Measurements from ENCODE around the gene SEC24D. TPM values are rescaled to one million over a fixed set of nuclear protein-coding genes. Genes with fewer than 3 reads are reported as not detected.

The SEC24D gene
- total RNA-seq, 1 donor from 2014 or later = 48.1 TPM

GRCh38 chr4:118727360-118727759, 108.6 kb downstream of the SEC24D start:
- H3K4me1 ChIP-seq = no peaks in the 10 kb centered on the region
- no peak overlapping the region for H3K4me3 ChIP-seq
- no peaks in the 10 kb centered on the region for H3K27me3 ChIP-seq
- H3K36me3 ChIP-seq = peaks cover 100% of the 10 kb centered on the region
- TF ChIP-seq, protein P1, sequence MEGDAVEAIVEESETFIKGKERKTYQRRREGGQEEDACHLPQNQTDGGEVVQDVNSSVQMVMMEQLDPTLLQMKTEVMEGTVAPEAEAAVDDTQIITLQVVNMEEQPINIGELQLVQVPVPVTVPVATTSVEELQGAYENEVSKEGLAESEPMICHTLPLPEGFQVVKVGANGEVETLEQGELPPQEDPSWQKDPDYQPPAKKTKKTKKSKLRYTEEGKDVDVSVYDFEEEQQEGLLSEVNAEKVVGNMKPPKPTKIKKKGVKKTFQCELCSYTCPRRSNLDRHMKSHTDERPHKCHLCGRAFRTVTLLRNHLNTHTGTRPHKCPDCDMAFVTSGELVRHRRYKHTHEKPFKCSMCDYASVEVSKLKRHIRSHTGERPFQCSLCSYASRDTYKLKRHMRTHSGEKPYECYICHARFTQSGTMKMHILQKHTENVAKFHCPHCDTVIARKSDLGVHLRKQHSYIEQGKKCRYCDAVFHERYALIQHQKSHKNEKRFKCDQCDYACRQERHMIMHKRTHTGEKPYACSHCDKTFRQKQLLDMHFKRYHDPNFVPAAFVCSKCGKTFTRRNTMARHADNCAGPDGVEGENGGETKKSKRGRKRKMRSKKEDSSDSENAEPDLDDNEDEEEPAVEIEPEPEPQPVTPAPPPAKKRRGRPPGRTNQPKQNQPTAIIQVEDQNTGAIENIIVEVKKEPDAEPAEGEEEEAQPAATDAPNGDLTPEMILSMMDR (IDR thresholded peaks at IDR 0.05) = no peak
- ATAC-seq (no peak), DNase-seq (no peak)
- no peaks in the 10 kb centered on the region for H3K9me3 ChIP-seq
- H3K27ac ChIP-seq = no peak overlapping the region
- intact Hi-C loops (cut with DNase I) = no loop called here

DNA sequence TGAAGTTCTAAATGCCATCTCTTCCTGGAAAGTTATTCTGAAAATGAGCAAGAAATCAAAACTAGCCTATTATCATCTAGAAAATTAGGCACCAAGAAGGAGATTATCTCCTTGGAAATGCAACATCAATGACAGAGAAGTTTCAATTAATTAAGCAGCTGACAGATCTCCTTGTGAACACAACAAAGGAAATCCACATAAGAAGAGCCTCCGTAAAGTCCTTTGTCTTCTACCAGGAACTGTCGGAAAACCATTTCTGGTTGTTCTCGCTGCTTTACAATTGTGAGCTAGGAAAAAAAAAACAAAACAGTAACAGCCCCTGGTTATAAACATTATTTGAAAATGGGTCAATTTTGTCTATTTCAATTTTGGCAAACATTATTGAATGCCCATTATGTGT, 112.6 kb downstream of the SEC24D start:
- Histone ChIP-seq H3K36me3 (peaks cover 63% of the 10 kb centered on the region), H3K4me3 (no peak overlapping the region), H3K9me3 (no peaks in the 10 kb centered on the region), H3K4me1 (no peaks in the 10 kb centered on the region), H3K27ac (no peak overlapping the region), H3K27me3 (no peaks in the 10 kb centered on the region)
- no peak for ATAC-seq
- intact Hi-C loops (cut with DNase I) = no loop called here
- TF ChIP-seq, protein P1 (IDR thresholded peaks at IDR 0.05) = no peak
- no peak for DNase-seq

- TF ChIP-seq, protein P1 (IDR thresholded peaks at IDR 0.05) = no peak
- ATAC-seq (no peak), DNase-seq (no peak)
- intact Hi-C loops (cut with DNase I) = no loop called here
- H3K9me3 ChIP-seq = no peaks in the 10 kb centered on the region
- peaks cover 47% of the 10 kb centered on the region for H3K36me3 ChIP-seq
- H3K27ac ChIP-seq = no peak overlapping the region
- H3K27me3 ChIP-seq = no peaks in the 10 kb centered on the region
- H3K4me3 ChIP-seq = no peak overlapping the region
- H3K4me1 ChIP-seq = no peaks in the 10 kb centered on the region
Observed at GRCh38 chr4:118721752-118722151, 114.2 kb downstream of the SEC24D start.

DNA sequence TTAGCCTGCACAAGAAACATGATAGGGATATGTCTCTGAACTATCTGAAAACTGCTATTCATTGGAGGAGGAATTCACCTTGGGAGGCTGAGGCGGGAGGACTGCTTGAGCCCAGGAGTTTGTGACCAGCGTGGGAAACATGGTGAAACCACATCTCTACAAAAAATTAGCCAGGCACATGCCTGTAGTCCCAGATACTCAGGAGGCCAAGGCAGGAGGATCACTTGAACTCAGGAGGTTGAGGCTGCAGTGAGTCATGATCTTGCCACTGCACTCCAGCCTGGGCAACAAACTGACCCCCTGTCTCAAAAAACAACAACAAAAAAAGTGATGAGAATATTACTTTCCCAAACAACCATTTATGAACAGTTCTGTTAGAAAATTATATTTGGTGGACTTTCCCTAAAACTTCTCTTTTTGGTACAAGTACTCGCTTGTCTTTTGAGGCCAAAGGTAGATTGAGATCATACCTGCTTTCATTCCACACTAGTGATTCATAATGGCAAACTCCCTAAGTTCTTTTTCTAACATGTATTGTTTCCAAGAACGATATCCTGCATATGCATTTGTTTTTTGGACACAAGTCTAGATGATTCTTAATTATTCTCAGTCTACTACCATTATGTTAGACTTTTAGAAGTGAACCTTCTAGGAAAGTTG, 117.3 kb downstream of the SEC24D start:
- ATAC-seq (no peak), DNase-seq (no peak)
- no peaks in the 10 kb centered on the region for H3K27me3 ChIP-seq
- H3K4me3 ChIP-seq = no peak overlapping the region
- H3K36me3 ChIP-seq = peaks cover 16% of the 10 kb centered on the region
- no peaks in the 10 kb centered on the region for H3K4me1 ChIP-seq
- no peak overlapping the region for H3K27ac ChIP-seq
- TF ChIP-seq, protein P1 (IDR thresholded peaks at IDR 0.05) = no peak
- H3K9me3 ChIP-seq = no peaks in the 10 kb centered on the region
- intact Hi-C loops (cut with DNase I) = no loop called here

DNA sequence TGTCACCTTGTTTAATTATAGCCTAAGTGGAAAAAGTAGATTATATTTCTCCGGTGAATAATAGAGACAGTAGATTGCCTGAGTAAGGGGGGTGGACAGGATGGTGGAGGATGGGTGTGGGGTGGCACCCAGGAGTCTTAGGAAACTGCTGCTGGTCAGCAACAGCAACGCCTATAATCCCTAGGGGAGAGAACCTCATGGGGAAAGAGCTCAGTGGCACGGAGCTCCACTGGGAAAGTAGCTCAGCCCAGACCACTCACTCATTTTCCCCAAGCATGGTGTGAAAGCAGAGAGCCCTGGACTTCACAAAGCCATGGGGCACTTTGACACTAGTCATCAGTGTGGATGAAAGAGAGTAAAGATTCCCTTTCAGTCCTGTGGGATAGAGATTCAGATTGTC, 119.6 kb downstream of the SEC24D start:
- Histone ChIP-seq H3K36me3 (peaks cover 8% of the 10 kb centered on the region), H3K27me3 (no peaks in the 10 kb centered on the region), H3K9me3 (no peaks in the 10 kb centered on the region), H3K4me3 (no peak overlapping the region), H3K27ac (no peak overlapping the region), H3K4me1 (no peaks in the 10 kb centered on the region)
- intact Hi-C loops (cut with DNase I) = no loop called here
- no peak for ATAC-seq
- TF ChIP-seq, protein P1 (IDR thresholded peaks at IDR 0.05) = no peak
- DNase-seq = no peak

- DNase-seq (no peak), ATAC-seq (no peak)
- no peak overlapping the region for H3K27ac ChIP-seq
- H3K4me1 ChIP-seq = no peaks in the 10 kb centered on the region
- TF ChIP-seq, protein P1 (IDR thresholded peaks at IDR 0.05) = no peak
- no peaks in the 10 kb centered on the region for H3K27me3 ChIP-seq
- intact Hi-C loops (cut with DNase I) = no loop called here
- H3K4me3 ChIP-seq = no peak overlapping the region
- H3K9me3 ChIP-seq = no peaks in the 10 kb centered on the region
- peaks cover 24% of the 10 kb centered on the region for H3K36me3 ChIP-seq
Observed at GRCh38 chr4:118714682-118715081, 121.2 kb downstream of the SEC24D start.

Data from upper lobe of right lung (tissue), 1 donor.